Fibroblast of lung (primary cell): ENCODE results near the gene MSANTD1. TPM values are rescaled to one million over a fixed set of nuclear protein-coding genes. Genes with fewer than 3 reads are reported as not detected.

ENCODE experiments used
- DNase-seq, 2 donors: peaks; one replicate each; pipeline versions ENCODE4 v3.0.0 to v3.0.0-alpha.2; 2010; ENCODE audit warnings: low read depth in 2 of 2
- H2AFZ ChIP-seq: 2 replicates; pipeline ENCODE4 v1.5.1; 2012; ENCODE audit warnings: low read length, control low read depth, inconsistent platforms
- H3K27ac ChIP-seq: 2 replicates; pipeline ENCODE4 v1.5.1; 2011; ENCODE audit warnings: low read length, control low read depth; ENCODE audit not compliant: insufficient read depth
- H3K27me3 ChIP-seq: 2 replicates; pipeline ENCODE4 v1.5.1; 2011; ENCODE audit warnings: mild to moderate bottlenecking, low read length; ENCODE audit not compliant: control insufficient read depth, insufficient read depth
- H3K36me3 ChIP-seq: 2 replicates; pipeline ENCODE4 v1.5.1; 2011; ENCODE audit warnings: low read length; ENCODE audit not compliant: control insufficient read depth, insufficient read depth
- H3K4me1 ChIP-seq: 2 replicates; pipeline ENCODE4 v1.5.1; 2011; ENCODE audit warnings: low read length; ENCODE audit not compliant: control insufficient read depth, insufficient read depth; ENCODE audit errors: extremely low read depth
- H3K4me2 ChIP-seq: 2 replicates; pipeline ENCODE4 v1.5.1; 2011; ENCODE audit warnings: low read length, control low read depth; ENCODE audit not compliant: insufficient read depth; ENCODE audit errors: extremely low read depth
- H3K4me3 ChIP-seq, 4 experiments: fragments of 200-600 bp in 1 of 4; sonication (generic) in 1 of 4; replicated peaks in 1 of 4; 2 replicates each; pipeline ENCODE4 v1.5.1; 2011 to 2016; ENCODE audit warnings: low read length in 4 of 4, low read depth in 3 of 4, mild to moderate bottlenecking in 3 of 4, control low read depth in 2 of 4, inconsistent platforms in 1 of 4, mixed read lengths in 1 of 4; ENCODE audit not compliant: insufficient read depth in 1 of 4; ENCODE audit errors: control extremely low read depth in 1 of 4
- H3K79me2 ChIP-seq: 2 replicates; pipeline ENCODE4 v1.5.1; 2012; ENCODE audit warnings: mild to moderate bottlenecking, low read length, inconsistent platforms; ENCODE audit not compliant: control insufficient read depth, insufficient read depth
- H3K9ac ChIP-seq: 2 replicates; pipeline ENCODE4 v1.5.1; 2011; ENCODE audit warnings: mild to moderate bottlenecking, low read length, control low read depth; ENCODE audit not compliant: insufficient read depth
- H3K9me3 ChIP-seq: 2 replicates; pipeline ENCODE4 v1.5.1; 2012; ENCODE audit warnings: low read depth, low read length; ENCODE audit not compliant: control insufficient read depth, insufficient read depth
- H4K20me1 ChIP-seq: 2 replicates; pipeline ENCODE4 v1.5.1; 2011; ENCODE audit warnings: low read length; ENCODE audit not compliant: control insufficient read depth, insufficient read depth; ENCODE audit errors: extremely low read depth
- EZH2 ChIP-seq: IDR thresholded peaks from 2 replicates; pipeline ENCODE4 v1.5.1; 2012; ENCODE audit warnings: low read length, control low read depth, mild to moderate bottlenecking; ENCODE audit errors: missing control alignments
- polyA plus RNA-seq, 2 donors: library from polyadenylated mRNA; depleted of rRNA in 1 of 2; stranded (reverse) in 1 of 2; unstranded in 1 of 2; fragments of >200 nt; gene quantifications; 2 replicates each; pipeline ENCODE4 v1.2.1, GENCODE V29; 2011 to 2012; ENCODE audit warnings: missing spikeins in 1 of 2
- total RNA-seq: library from RNA; depleted of rRNA; stranded (reverse); fragments of >200 nt; gene quantifications from 2 replicates; pipeline ENCODE4 v1.2.1, GENCODE V29; 2014
- TF ChIP-seq, protein P1 (sequence below), 2 donors: IDR thresholded peaks in 1 of 2; conservative IDR thresholded peaks in 1 of 2; 1 replicate in 1 of 2; 2 replicates in 1 of 2; pipeline ENCODE4 v1.5.1; 2011 to 2012; ENCODE audit warnings: low read length in 2 of 2, control low read depth in 1 of 2, inconsistent platforms in 1 of 2, low read depth in 1 of 2, mild to moderate bottlenecking in 1 of 2

MSANTD1 gene
- total and polyA plus RNA-seq, 2 donors (not counting 1 experiment from before 2014, with no cell fraction given) = 0.50 TPM; not detected in 1

DNA sequence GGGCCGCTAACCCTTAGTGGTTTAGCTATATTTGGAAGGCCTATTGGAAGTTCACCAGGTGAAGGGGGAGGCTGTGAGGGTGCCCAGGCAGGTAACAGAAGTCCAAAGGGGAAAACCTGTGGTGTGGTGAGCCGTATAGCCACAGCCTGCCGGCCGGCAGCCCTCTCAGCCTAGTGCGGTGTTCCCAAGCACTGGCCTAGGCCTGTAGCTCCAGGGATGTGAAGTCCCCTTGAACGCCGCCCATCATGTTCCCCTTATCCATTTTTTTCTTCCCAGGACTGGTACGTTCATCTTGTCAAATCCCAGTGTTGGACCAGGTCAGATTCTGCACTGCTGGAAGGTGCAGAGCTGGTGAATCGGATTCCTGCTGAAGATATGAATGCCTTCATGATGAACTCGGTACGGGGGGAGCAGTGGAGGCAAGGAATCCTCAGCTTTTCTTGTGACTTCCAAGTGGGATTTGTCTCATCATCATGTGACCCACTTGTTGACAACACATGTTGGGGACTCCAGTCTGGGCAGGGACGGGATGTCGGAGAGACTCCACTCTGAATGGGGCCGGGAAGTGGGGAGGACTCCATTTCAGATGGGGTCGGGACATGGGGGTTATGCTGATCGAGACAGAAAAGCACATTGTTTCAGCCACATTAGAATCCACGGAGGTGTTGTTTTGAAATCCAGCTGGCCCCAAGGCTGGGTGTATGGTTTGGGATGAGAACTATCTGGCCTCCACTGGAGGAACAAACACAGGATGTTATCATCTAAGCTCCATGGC lies 39.2 kb upstream of the MSANTD1 start:
- no peak overlapping the region for H3K27ac ChIP-seq
- DNase-seq = no peak
- H3K4me1 ChIP-seq = no peaks in the 10 kb centered on the region
- H3K79me2 ChIP-seq = no peaks in the 10 kb centered on the region
- H4K20me1 ChIP-seq = no peaks in the 10 kb centered on the region
- no peak overlapping the region for H2AFZ ChIP-seq
- TF ChIP-seq, protein P1, sequence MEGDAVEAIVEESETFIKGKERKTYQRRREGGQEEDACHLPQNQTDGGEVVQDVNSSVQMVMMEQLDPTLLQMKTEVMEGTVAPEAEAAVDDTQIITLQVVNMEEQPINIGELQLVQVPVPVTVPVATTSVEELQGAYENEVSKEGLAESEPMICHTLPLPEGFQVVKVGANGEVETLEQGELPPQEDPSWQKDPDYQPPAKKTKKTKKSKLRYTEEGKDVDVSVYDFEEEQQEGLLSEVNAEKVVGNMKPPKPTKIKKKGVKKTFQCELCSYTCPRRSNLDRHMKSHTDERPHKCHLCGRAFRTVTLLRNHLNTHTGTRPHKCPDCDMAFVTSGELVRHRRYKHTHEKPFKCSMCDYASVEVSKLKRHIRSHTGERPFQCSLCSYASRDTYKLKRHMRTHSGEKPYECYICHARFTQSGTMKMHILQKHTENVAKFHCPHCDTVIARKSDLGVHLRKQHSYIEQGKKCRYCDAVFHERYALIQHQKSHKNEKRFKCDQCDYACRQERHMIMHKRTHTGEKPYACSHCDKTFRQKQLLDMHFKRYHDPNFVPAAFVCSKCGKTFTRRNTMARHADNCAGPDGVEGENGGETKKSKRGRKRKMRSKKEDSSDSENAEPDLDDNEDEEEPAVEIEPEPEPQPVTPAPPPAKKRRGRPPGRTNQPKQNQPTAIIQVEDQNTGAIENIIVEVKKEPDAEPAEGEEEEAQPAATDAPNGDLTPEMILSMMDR (conservative IDR thresholded peaks at IDR 0.05 in 1 of 2, IDR thresholded peaks at IDR 0.05 in 1 of 2; ENCODE audit: low read depth in 1 of 2, low read length in 2 of 2) = no peak
- TF ChIP-seq EZH2 = no peak
- H3K27me3 ChIP-seq = no peaks in the 10 kb centered on the region
- no peaks in the 10 kb centered on the region for H3K9me3 ChIP-seq
- H3K4me2 ChIP-seq = no peak overlapping the region
- H3K36me3 ChIP-seq = peaks cover 13% of the 10 kb centered on the region
- H3K9ac ChIP-seq = no peak overlapping the region
- H3K4me3 ChIP-seq = no peak overlapping the region

DNA sequence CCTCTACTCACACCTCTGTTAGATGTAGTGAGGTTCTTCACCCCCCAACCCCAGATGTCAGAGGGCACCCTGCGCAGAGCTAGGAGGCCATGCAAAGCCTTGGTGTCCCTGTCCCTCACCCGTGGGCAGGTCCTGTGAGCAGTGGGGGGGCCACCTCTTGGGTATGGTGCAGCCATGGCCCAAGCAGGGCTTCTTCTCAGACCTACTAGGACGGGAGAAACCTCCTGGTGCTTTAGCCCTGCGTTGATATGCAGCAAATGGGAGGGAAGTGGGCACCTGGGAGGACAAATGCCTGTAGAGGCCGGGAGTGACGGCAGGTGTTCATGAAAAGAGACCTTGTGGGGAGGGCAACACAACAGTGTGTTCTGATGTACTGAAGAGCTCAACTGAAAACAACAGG lies 38.5 kb upstream of the MSANTD1 start:
- no peaks in the 10 kb centered on the region for H3K79me2 ChIP-seq
- H3K4me1 ChIP-seq = no peaks in the 10 kb centered on the region
- no peak overlapping the region for H3K27ac ChIP-seq
- H3K4me3 ChIP-seq = no peak overlapping the region
- no peak overlapping the region for H3K4me2 ChIP-seq
- no peak overlapping the region for H2AFZ ChIP-seq
- TF ChIP-seq, protein P1 (conservative IDR thresholded peaks at IDR 0.05 in 1 of 2, IDR thresholded peaks at IDR 0.05 in 1 of 2; ENCODE audit: low read depth in 1 of 2, low read length in 2 of 2) = no peak
- no peak for TF ChIP-seq EZH2
- no peaks in the 10 kb centered on the region for H3K27me3 ChIP-seq
- H3K9me3 ChIP-seq = no peaks in the 10 kb centered on the region
- H3K9ac ChIP-seq = no peak overlapping the region
- no peak for DNase-seq
- H4K20me1 ChIP-seq = no peaks in the 10 kb centered on the region
- peaks cover 14% of the 10 kb centered on the region for H3K36me3 ChIP-seq

DNA sequence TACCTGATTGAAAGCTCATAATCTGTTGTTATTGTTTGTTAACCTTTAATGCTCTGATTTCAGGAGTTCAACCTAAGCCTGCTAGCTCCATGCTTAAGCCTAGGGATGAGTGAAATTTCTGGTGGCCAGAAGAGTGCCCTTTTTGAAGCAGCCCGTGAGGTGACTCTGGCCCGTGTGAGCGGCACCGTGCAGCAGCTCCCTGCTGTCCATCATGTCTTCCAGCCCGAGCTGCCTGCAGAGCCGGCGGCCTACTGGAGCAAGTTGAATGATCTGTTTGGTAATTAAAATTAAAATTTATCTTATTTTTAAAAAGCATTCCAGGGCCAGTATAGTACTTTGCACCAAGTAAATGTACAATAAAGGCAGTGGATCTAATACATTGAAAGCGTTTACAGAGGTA lies 37.1 kb upstream of the MSANTD1 start:
- H2AFZ ChIP-seq = no peak overlapping the region
- no peaks in the 10 kb centered on the region for H3K27me3 ChIP-seq
- no peak overlapping the region for H3K4me3 ChIP-seq
- peaks cover 14% of the 10 kb centered on the region for H3K36me3 ChIP-seq
- DNase-seq = no peak
- H3K4me1 ChIP-seq = no peaks in the 10 kb centered on the region
- no peaks in the 10 kb centered on the region for H3K79me2 ChIP-seq
- TF ChIP-seq EZH2 = no peak
- TF ChIP-seq, protein P1 (conservative IDR thresholded peaks at IDR 0.05 in 1 of 2, IDR thresholded peaks at IDR 0.05 in 1 of 2; ENCODE audit: low read depth in 1 of 2, low read length in 2 of 2) = no peak
- no peaks in the 10 kb centered on the region for H4K20me1 ChIP-seq
- H3K9me3 ChIP-seq = no peaks in the 10 kb centered on the region
- H3K4me2 ChIP-seq = no peak overlapping the region
- H3K27ac ChIP-seq = no peak overlapping the region
- H3K9ac ChIP-seq = no peak overlapping the region
